Lower lobe of right lung (tissue), 2 donors: ENCODE data around the gene RTN4IP1. TPM values are rescaled to one million over a fixed set of nuclear protein-coding genes. Genes with fewer than 3 reads are reported as not detected.
A peak's percentile ranks its signal among the peaks of the same experiment; 100 is the strongest.
"Not testable (repeated sequence)": the region's sequence is repeated elsewhere in the genome, so short reads cannot be mapped to it uniquely, and the experiment has no call there.

Experiments used
- ATAC-seq, 2 donors: fragments of 200-7000 bp; cut with Tn5 transposase; one replicate each; pipeline ENCODE4 v1.9.1; 2020 to 2022; ENCODE audit warnings: mild to moderate bottlenecking in 2 of 2, moderate library complexity in 2 of 2
- DNase-seq: peaks from one replicate; pipeline ENCODE4 v3.0.0-alpha.2; 2020
- H3K27ac ChIP-seq: fragments of 200-600 bp; one replicate; pipeline ENCODE4 v1.8.0; 2022
- H3K27me3 ChIP-seq: fragments of 200-600 bp; one replicate; pipeline ENCODE4 v1.8.0; 2022; ENCODE audit warnings: low read depth
- H3K36me3 ChIP-seq: fragments of 200-600 bp; one replicate; pipeline ENCODE4 v1.8.0; 2022; ENCODE audit warnings: mild to moderate bottlenecking
- H3K4me1 ChIP-seq: fragments of 200-600 bp; one replicate; pipeline ENCODE4 v1.8.0; 2022
- H3K4me3 ChIP-seq: fragments of 200-600 bp; one replicate; pipeline ENCODE4 v1.8.0; 2022; ENCODE audit warnings: mild to moderate bottlenecking
- H3K9me3 ChIP-seq: fragments of 200-600 bp; one replicate; pipeline ENCODE4 v1.8.0; 2022
- intact Hi-C: fragments of 100-400 bp; cut with DNase I; formaldehyde crosslinking; loops from one replicate; pipeline ENCODE4 v1.11.0; 2022
- total RNA-seq: library from RNA; stranded (reverse); fragmentation: NEBNext Ultra II Directional; extraction: Animal tissue kit (Norgen Biotek cat#: 25700); gene quantifications from one replicate; pipeline ENCODE4 v1.2.1, GENCODE V29; 2021
- TF ChIP-seq, protein P1 (sequence below): fragments of 200-600 bp; IDR thresholded peaks from one replicate; pipeline ENCODE4 v1.8.0; 2022; ENCODE audit warnings: antibody characterized with exemption, mild to moderate bottlenecking
- donor health status: DM: no; HTN: yes; CAD: no; lungs with severe emphysema.

The RTN4IP1 gene
- total RNA-seq, 1 donor from 2014 or later = 4.1 TPM

DNA sequence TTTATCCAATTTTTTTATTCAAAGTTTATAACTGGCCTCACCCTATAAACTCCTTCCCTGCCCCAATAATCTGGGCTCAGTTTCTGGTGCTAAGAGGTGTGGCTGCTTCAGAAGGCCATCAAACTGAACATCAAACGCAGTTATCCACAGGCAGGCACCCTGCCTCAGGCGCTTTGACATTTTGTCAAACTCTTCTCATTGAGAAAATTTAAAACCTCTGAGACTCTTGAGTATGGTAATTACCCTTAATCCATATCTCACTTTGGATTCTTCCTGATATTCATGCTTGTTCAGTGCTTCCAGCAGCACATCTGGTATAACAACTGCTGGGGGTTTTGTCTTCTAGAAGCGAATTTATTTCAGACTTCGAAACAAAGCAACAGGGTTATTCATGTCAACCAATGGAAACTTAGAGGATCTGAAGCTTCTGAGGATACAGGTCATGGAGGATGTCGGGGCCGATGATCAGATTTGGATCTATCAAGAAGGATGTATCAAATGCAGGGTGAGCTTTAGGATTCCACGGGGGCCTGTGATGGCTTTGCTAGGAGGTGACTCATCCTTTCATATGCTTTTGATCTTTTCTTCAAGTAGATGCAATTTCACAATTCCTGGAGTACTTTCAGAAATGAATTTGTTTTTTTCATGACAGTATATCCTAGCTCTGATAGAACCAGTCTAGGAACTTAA, 68.2 kb downstream of the RTN4IP1 start:
- H3K27me3 ChIP-seq = no peaks in the 10 kb centered on the region
- H3K9me3 ChIP-seq = no peaks in the 10 kb centered on the region
- no peak for DNase-seq
- no peak overlapping the region for H3K4me3 ChIP-seq
- TF ChIP-seq, protein P1, sequence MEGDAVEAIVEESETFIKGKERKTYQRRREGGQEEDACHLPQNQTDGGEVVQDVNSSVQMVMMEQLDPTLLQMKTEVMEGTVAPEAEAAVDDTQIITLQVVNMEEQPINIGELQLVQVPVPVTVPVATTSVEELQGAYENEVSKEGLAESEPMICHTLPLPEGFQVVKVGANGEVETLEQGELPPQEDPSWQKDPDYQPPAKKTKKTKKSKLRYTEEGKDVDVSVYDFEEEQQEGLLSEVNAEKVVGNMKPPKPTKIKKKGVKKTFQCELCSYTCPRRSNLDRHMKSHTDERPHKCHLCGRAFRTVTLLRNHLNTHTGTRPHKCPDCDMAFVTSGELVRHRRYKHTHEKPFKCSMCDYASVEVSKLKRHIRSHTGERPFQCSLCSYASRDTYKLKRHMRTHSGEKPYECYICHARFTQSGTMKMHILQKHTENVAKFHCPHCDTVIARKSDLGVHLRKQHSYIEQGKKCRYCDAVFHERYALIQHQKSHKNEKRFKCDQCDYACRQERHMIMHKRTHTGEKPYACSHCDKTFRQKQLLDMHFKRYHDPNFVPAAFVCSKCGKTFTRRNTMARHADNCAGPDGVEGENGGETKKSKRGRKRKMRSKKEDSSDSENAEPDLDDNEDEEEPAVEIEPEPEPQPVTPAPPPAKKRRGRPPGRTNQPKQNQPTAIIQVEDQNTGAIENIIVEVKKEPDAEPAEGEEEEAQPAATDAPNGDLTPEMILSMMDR = no peak
- H3K36me3 ChIP-seq = peaks cover 70% of the 10 kb centered on the region
- H3K4me1 ChIP-seq = no peaks in the 10 kb centered on the region
- intact Hi-C loops = no loop called here
- no peak overlapping the region for H3K27ac ChIP-seq
- ATAC-seq = no peak

DNA sequence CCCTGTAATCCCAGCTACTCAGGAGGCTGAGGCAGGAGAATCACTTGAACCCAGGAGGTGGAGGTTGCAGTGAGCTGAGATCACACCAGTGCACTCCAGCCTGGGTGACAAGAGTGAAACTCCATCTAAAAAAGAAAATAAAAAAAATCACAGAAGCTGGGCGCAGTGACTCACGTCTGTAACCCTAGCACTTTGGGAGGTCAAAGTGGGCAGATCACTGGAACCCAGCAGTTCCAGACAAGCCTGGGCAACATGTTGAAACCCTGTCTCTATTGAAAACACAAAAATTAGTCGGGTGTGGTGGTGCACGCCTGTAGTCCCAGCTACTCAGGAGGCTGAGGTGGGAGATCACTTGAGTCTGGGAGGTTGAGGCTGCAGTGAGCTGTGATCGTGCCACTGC, 69.6 kb downstream of the RTN4IP1 start:
- H3K4me1 ChIP-seq, H3K4me3 ChIP-seq, H3K9me3 ChIP-seq, ATAC-seq, H3K27ac ChIP-seq, H3K27me3 ChIP-seq, intact Hi-C loops, DNase-seq: not testable (repeated sequence)
- H3K36me3 ChIP-seq = peaks cover 62% of the 10 kb centered on the region

DNA sequence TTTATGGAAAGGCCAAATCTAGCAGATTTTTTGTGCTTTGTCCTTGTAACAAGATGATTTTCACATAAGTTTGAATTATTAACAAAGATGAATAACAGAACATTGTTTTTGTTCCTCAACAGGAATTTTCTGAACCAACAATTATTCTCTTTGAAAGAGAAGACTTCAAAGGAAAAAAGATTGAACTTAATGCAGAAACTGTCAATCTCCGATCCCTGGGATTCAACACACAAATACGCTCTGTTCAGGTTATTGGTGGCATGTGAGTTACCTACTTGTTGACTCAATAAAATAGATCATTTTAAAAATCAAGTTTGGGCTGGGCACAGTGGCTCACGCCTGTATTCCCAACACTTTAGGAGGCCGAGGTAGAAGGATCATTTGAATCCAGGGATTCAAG, 70.9 kb downstream of the RTN4IP1 start:
- H3K4me3 ChIP-seq = no peak overlapping the region
- no peak for ATAC-seq
- TF ChIP-seq, protein P1 = no peak
- no peaks in the 10 kb centered on the region for H3K9me3 ChIP-seq
- no peak overlapping the region for H3K27ac ChIP-seq
- intact Hi-C loops = no loop called here
- H3K4me1 ChIP-seq = no peaks in the 10 kb centered on the region
- H3K27me3 ChIP-seq = no peaks in the 10 kb centered on the region
- peaks cover 62% of the 10 kb centered on the region for H3K36me3 ChIP-seq
- DNase-seq = no peak

GRCh38 chr6:106557837-106558236, 71.5 kb downstream of the RTN4IP1 start:
- H3K4me3 ChIP-seq = no peak overlapping the region
- H3K9me3 ChIP-seq = no peaks in the 10 kb centered on the region
- H3K36me3 ChIP-seq = peaks cover 61% of the 10 kb centered on the region
- H3K27me3 ChIP-seq = no peaks in the 10 kb centered on the region
- H3K4me1 ChIP-seq = no peaks in the 10 kb centered on the region
- DNase-seq = no peak
- no peak overlapping the region for H3K27ac ChIP-seq
- TF ChIP-seq, protein P1 = no peak
- intact Hi-C loops = no loop called here
- no peak for ATAC-seq

GRCh38 chr6:106556368-106556960, 72.8 kb downstream of the RTN4IP1 start:
- Histone ChIP-seq H3K36me3 (peaks cover 52% of the 10 kb centered on the region), H3K4me1 (no peaks in the 10 kb centered on the region), H3K27ac (no peak overlapping the region), H3K27me3 (no peaks in the 10 kb centered on the region), H3K9me3 (no peaks in the 10 kb centered on the region), H3K4me3 (no peak overlapping the region)
- intact Hi-C loops = no loop called here
- TF ChIP-seq, protein P1 = peak; percentile 35
- ATAC-seq (no peak), DNase-seq (no peak)

DNA sequence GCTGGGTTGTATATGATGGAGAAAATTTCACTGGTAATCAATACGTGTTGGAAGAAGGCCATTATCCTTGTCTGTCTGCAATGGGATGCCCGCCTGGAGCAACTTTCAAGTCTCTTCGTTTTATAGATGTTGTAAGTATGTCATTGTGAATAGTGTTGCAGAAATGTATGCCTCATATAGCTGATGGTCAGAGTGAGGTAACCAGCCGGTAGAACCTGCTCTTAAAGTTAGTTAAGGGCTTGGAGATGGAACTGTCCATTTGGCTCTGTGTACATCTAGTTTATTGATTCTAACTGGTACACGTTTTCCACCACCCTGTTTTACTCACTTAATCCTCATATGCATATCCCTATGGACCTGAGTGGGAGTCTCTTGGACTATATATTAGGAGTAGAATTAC, 73.5 kb downstream of the RTN4IP1 start:
- Histone ChIP-seq H3K4me3 (no peak overlapping the region), H3K36me3 (peaks cover 45% of the 10 kb centered on the region), H3K9me3 (no peaks in the 10 kb centered on the region), H3K27ac (no peak overlapping the region), H3K4me1 (no peaks in the 10 kb centered on the region), H3K27me3 (no peaks in the 10 kb centered on the region)
- TF ChIP-seq, protein P1 = no peak
- no peak for ATAC-seq
- intact Hi-C loops = no loop called here
- no peak for DNase-seq
